GM18861 (cell line): ENCODE measurements around the gene BLCAP.
"Not testable (repeated sequence)": the region's sequence is repeated elsewhere in the genome, so short reads cannot be mapped to it uniquely, and the experiment has no call there.

ENCODE experiments used
- ATAC-seq: cut with Tn5 transposase; IDR thresholded peaks from one replicate; pipeline ENCODE4 v1.9.1; 2021; ENCODE audit not compliant: unreplicated experiment

BLCAP gene

GRCh38 chr20:37558306-37558705 lies 30.6 kb upstream of the BLCAP start:
- no peak for ATAC-seq

GRCh38 chr20:37556538-37556937 lies 28.9 kb upstream of the BLCAP start:
- no peak for ATAC-seq

GRCh38 chr20:37554721-37555298 lies 27.1 kb upstream of the BLCAP start:
- not testable (repeated sequence) for ATAC-seq

- ATAC-seq: no peak
Observed at GRCh38 chr20:37552415-37552814, 24.7 kb upstream of the BLCAP start.

- ATAC-seq: not testable (repeated sequence)
Observed at GRCh38 chr20:37551660-37552059, 24.0 kb upstream of the BLCAP start.

GRCh38 chr20:37550101-37550920 lies 22.6 kb upstream of the BLCAP start:
- not testable (repeated sequence) for ATAC-seq

GRCh38 chr20:37547912-37548311 lies 20.2 kb upstream of the BLCAP start:
- no peak for ATAC-seq

GRCh38 chr20:37545516-37545915 lies 17.8 kb upstream of the BLCAP start:
- no peak for ATAC-seq

- ATAC-seq: no peak
Observed at GRCh38 chr20:37544386-37544785, 16.7 kb upstream of the BLCAP start.

GRCh38 chr20:37543828-37544227 lies 16.2 kb upstream of the BLCAP start:
- ATAC-seq: no peak

- no peak for ATAC-seq
Observed at GRCh38 chr20:37542281-37542680, 14.6 kb upstream of the BLCAP start.

- ATAC-seq: no peak
Observed at GRCh38 chr20:37541326-37541725, 13.7 kb upstream of the BLCAP start.

- ATAC-seq: not testable (repeated sequence)
Observed at GRCh38 chr20:37540838-37541237, 13.2 kb upstream of the BLCAP start.

- no peak for ATAC-seq
Observed at GRCh38 chr20:37540001-37540400, 12.3 kb upstream of the BLCAP start.

- ATAC-seq: no peak
Observed at GRCh38 chr20:37539424-37539823, 11.7 kb upstream of the BLCAP start.

GRCh38 chr20:37538003-37538402 lies 10.3 kb upstream of the BLCAP start:
- no peak for ATAC-seq

GRCh38 chr20:37537505-37537904 lies 9.8 kb upstream of the BLCAP start:
- ATAC-seq: no peak

- ATAC-seq: no peak
Observed at GRCh38 chr20:37535443-37536132, 7.9 kb upstream of the BLCAP start.

- ATAC-seq: peak; percentile 83
Observed at GRCh38 chr20:37534401-37535157, 6.9 kb upstream of the BLCAP start.

- ATAC-seq: no peak
Observed at GRCh38 chr20:37533154-37533715, 5.6 kb upstream of the BLCAP start.

- no peak for ATAC-seq
Observed at GRCh38 chr20:37531856-37532255, 4.2 kb upstream of the BLCAP start.
